GM21529 (cell line): ENCODE results near the gene LMBR1.

Experiments
- ATAC-seq: cut with Tn5 transposase; IDR thresholded peaks from one replicate; pipeline ENCODE4 v1.9.1; 2021; ENCODE audit not compliant: unreplicated experiment

Gene LMBR1

DNA sequence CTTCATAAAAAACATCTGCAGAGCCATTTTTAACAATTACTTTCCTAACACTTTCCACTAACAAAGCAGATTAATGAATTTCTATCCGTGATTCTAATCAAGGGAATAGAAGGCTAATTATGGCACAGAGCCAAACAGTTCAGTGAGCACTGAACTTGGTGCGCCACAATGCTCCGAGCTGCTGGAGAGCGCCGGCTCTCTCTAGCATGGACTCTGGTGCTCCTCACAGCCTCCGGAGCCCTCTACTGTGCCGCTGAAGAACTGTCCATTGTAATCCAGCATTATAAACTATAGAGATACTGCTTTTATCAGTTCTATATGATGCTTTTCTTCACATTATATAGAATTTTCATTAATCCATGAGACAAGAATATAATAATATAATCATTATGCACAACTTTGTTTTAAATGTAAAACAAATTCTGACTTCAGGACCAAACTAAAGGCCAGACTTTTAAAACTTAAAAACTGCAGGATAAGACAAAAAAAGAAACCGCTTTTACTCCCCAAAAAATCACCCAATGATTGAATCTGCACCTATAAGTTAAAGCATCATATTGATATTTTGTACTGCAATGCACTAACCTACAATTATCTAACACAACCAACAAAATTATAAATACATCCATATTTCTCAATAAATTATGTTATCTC lies 128.8 kb downstream of the LMBR1 start:
- no peak for ATAC-seq

DNA sequence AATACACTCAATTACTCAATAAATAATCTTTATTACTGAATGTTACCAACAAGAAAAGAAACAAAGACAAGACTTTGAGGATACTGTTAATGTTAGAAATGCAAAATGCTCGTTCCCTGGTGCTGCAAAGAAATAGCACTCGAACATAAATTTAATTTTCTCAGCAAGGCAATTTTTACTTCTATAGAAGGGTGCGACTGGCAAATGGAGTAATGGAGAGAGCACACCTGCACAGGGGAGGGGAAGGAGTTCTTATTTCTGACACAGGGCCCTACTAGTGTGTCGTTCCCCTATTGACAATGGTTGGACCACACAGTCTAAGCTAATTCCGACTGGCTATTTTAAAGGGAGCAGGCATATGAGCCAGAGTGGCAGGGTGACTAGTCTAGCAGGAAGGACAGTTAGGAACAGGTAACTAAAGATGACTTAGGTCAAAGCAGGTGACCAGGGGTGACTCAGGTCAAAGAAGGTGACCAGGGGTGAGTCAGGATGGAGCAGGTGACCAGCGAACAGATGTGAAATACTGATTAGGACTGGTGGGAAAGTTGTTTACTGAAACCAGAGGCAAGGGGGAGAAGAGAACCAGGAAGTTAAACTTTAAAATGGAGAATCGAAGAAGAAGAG lies 133.3 kb downstream of the LMBR1 start:
- no peak for ATAC-seq

DNA sequence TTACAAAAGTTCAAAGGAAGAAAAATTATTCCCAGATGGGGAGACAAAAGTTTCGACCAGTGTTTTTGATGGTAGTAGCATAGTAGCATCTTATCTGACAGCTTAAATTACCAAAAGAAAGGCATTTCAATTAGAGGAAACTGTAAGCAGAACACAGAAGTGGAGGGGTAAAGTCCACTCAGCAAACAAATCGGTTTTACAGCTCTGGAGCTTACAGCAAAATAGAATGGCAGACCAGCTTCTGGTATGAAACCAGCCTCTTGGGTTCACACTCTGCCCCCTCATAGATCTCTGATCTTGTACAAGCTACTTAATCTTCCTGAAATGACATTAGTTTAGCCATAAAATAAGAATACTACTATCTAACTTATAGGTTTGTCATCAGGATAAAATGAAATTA lies 133.8 kb downstream of the LMBR1 start:
- ATAC-seq, result no peak

DNA sequence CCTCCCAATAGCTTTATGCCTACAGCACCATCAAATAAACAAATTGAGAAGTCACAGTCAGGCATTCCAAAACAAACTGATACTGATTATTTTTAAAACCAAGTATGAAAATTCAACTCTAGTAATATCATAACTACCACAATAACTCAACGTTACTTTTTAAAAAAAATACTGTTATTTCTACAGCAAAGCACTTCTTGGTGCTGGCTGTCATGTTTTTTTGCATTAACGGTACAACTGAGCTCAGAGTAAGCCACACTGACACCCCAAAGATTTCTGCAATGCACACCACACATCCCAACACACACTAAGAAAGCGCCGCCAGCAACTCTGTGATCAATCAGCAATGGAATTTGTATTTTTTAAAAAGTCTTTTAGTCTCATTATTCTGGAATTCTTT lies 138.8 kb downstream of the LMBR1 start:
- no peak for ATAC-seq

GRCh38 chr7:156753630-156754029 lies 139.4 kb downstream of the LMBR1 start:
- ATAC-seq, result no peak

DNA sequence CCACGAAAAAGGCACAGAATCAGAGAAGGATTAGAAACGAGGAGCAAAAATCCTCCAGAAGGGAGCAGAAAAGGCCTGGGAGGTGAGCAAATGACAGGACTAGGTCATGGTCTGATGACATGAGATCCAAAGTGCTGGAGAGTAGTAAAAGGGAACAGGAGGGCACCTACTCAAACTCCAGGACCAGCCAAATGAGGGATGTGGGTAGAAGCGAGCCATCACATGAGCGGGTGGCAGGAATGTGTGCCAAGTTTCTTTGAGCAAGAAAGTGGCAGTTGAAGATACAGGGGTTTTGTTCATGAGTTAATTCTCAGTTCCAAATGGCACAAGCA lies 139.8 kb downstream of the LMBR1 start:
- no peak for ATAC-seq

- ATAC-seq, result no peak
These were observed 140.4 kb downstream of the LMBR1 start for GRCh38 chr7:156752367-156753228.

GRCh38 chr7:156751319-156751718 lies 141.7 kb downstream of the LMBR1 start:
- peak; percentile 85 for ATAC-seq

- no peak for ATAC-seq
These were observed 145.3 kb downstream of the LMBR1 start for GRCh38 chr7:156747718-156748117.

DNA sequence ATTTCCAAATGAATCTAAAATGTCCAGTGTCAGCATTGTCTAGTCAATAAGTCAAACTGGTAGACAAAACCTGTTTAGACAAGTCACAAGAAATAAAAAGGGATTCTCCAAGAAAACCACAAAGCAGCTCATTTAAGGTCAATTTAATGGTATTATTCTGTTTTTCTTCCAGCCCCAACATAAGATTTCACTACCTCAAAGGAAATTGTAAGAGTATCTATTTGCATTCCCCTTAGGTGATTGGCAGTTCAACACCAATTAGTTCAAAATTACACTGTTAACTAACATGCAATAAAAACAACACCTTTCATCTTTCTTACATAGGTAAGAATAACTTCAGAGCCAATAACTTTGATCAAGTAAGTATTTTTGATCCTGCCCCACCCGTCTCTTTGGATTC lies 146.1 kb downstream of the LMBR1 start:
- no peak for ATAC-seq

DNA sequence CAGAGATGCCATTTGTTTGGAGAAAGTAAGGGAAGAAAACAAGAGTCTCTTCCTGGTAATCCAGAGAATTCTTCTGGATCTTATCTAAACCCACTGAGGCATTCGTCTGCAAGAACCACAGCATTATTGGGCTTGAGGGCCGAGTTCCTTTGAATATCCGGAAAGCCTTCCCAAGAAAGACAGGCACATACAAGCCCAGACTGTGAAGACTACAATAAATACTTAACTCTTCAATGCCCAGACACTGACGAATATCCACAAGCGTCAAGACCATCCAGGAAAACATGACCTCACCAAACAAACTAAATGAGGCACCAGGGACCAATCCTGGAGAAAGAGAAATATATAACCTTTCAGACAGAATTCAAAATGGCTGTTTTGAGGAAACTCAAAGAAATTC lies 153.4 kb downstream of the LMBR1 start:
- no peak for ATAC-seq

DNA sequence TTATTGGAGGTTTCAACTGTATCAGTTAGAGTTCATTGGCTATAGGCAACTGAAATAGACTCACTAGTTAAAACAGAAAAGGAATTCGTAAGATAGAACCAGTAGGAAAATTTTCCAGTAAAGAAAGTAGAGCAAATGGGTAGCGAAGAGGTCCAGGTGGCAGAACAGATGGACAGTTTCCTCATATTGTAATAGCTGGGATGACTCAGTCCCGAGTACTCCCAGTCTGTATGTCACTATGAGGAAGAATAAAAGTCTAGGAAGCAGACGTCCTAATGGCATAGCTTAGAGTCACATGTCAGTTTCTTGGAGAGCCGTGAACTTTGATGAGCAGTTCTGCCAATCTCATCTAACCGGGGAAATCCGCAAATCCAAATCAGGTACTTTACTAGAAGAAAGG lies 157.1 kb downstream of the LMBR1 start:
- no peak for ATAC-seq

GRCh38 chr7:156733638-156734037 lies 159.3 kb downstream of the LMBR1 start:
- ATAC-seq, result no peak

- no peak for ATAC-seq
These were observed 160.8 kb downstream of the LMBR1 start for GRCh38 chr7:156732091-156732625.

GRCh38 chr7:156731651-156732050 lies 161.3 kb downstream of the LMBR1 start:
- no peak for ATAC-seq

GRCh38 chr7:156725936-156726335 lies 167.0 kb downstream of the LMBR1 start:
- ATAC-seq, result no peak

- no peak for ATAC-seq
These were observed 167.9 kb downstream of the LMBR1 start for GRCh38 chr7:156725073-156725472.

DNA sequence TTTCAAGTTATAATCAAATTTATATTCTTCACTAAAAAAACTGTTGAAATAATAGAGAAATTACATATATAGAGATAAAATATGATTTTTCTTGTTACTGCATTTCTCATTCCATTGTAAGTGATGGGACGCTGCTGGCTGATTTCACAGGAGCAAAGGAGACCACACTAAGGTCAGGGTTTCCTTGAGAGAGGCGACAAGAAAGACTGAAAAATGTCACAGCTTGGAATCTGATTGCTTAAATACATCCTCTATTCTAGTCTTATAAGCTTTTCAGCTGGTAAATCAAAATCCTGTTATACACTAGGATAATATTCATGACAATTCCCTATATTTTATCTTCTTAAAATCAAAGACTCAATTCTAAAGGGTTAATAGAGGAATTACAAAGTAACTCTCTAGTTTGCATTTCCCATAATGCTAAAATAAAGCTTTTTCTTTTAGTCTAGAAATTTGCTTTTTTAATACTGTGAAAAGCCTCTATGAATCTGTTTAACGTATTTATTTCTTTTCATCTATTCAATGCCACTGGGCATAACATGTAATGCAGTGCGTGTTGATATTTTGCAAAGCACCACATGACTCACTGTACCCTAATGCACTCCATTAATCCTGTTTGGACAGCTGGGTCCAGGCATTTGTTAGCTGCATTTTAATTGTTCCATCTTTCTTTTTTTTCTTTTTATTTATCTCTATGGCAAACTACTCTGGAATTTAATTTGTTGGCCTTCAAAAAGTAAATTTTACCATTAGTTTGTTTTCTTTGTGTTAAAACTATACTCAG lies 170.7 kb downstream of the LMBR1 start:
- ATAC-seq, result no peak

DNA sequence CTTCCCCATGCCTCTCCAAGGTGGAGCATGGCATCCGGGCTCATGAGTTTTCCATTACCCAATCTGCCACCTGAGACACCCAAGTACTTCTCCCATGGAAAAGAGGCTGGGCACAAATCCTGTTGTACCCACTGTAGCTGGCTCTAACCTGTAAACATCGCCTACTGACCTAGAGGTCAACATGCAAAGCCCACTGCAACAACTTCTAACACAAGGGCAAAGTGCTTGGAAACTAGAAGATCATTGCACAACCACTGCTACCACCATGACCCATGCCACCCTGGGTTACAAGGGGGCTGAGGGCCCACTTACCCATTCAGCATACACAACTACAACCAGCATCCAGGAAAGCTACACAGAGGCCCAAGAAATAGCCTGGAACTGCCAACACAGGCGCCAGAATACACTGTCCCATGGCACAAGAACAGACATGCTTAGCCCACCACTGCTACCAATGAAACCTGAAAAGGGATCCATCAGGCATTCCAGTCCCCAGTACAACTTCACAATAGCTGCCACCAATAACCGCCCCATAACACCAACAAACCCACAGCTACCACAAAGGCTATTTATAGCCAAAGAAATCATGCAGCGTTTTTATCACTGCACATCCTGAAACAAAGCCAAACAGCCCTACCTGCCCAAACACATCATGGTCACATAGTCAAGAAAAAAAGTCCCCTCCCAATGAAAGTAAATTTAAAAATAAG lies 189.1 kb downstream of the LMBR1 start:
- ATAC-seq, result peak; percentile 55

DNA sequence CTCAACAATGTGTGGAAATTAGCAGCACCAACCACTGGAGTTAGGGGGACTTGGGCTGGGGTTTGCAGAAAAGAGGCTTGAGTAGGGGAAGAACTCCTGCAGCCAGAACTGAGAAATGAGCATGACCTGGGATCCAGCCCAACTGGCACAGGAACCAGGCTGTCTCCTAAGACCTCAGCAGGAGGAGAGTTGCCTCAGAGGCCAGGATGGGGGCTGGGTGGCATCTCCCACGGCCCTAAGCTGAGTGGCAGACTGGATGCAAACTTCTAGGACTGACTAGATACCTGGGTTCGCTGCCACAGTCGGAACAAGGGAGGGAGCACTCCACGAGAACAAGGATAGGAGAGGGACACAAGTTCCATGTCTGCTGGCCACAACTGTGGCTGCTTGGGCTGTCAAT lies 189.8 kb downstream of the LMBR1 start:
- no peak for ATAC-seq

DNA sequence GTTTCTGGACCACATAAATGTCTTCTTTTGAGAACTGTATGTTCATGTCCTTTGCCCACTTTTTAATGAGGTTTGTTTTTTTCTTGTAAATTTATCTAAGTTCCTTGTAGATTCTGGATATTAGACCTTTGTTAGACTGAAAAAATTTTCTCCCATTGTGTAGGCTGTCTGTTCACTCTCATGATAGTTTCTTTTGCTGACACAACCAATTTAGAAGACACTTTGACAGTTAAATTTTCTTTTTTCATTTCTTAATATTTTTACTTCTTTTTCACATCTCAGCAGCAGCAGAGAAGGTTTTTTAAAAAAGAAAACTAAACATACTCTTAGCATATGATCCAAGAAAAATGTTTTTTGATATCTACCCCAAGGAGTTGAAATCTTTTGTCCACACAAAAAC lies 190.6 kb downstream of the LMBR1 start:
- ATAC-seq, result no peak
